WTC11 (cell line): ENCODE measurements around the gene SHKBP1. TPM values are rescaled to one million over a fixed set of nuclear protein-coding genes. Genes with fewer than 3 reads are reported as not detected.

Source experiments
- ATAC-seq: fragments of 200-7000 bp; cut with Tn5 transposase; 2 replicates; pipeline ENCODE4 v1.10.0; 2021; ENCODE audit warnings: mild to moderate bottlenecking, moderate library complexity
- CTCF ChIA-PET: fragments of 300-600 bp; sonication (Branson Sonifier 250); formaldehyde crosslinking; loops from one replicate; lab custom pipeline; 2021; ENCODE audit warnings: antibody characterized with exemption; lab: Charles Lee
- POLR2A ChIA-PET: fragments of 350-600 bp; sonication (Branson Sonifier 250); formaldehyde crosslinking; loops from one replicate; lab custom pipeline; 2021; ENCODE audit warnings: antibody characterized with exemption; lab: Charles Lee
- DNase-seq: peaks from one replicate; pipeline ENCODE4 v3.0.0; 2021; ENCODE audit warnings: low spot score
- H3K27ac Mint-ChIP-seq: 2 replicates; pipeline ENCODE4 v1.8.0; 2021; ENCODE audit warnings: mixed read lengths
- H3K27me3 Mint-ChIP-seq: 2 replicates; pipeline ENCODE4 v1.8.0; 2021; ENCODE audit warnings: low read depth, mild to moderate bottlenecking, moderate library complexity, mixed read lengths
- H3K36me3 Mint-ChIP-seq: 2 replicates; pipeline ENCODE4 v1.8.0; 2021; ENCODE audit warnings: mixed read lengths
- H3K4me1 Mint-ChIP-seq: 2 replicates; pipeline ENCODE4 v1.8.0; 2022; ENCODE audit warnings: mixed read lengths
- H3K4me3 Mint-ChIP-seq: 2 replicates; pipeline ENCODE4 v1.8.0; 2021; ENCODE audit warnings: mild to moderate bottlenecking, moderate library complexity, mixed read lengths
- H3K9me3 Mint-ChIP-seq: 2 replicates; pipeline ENCODE4 v1.8.0; 2021; ENCODE audit warnings: mixed read lengths
- ATF2 ChIP-seq: sonication (generic); formaldehyde crosslinking; IDR thresholded peaks from 2 replicates; pipeline ENCODE4 v1.8.1; 2022; ENCODE audit warnings: low read depth, missing genetic modification reagents, borderline replicate concordance
- E2F5 ChIP-seq: sonication (generic); formaldehyde crosslinking; IDR thresholded peaks from 2 replicates; pipeline ENCODE4 v1.8.1; 2022; ENCODE audit warnings: mild to moderate bottlenecking, moderate library complexity, missing genetic modification reagents
- GTF2I ChIP-seq: fragments of 250-450 bp; sonication (Bioruptor Pico); conservative IDR thresholded peaks from 2 replicates; pipeline ENCODE4 v1.4.0; 2021; ENCODE audit warnings: mild to moderate bottlenecking
- IRF1 ChIP-seq: sonication (generic); formaldehyde crosslinking; IDR thresholded peaks from 2 replicates; pipeline ENCODE4 v1.8.0; 2023; ENCODE audit warnings: missing genetic modification reagents
- KAT7 ChIP-seq: sonication (generic); formaldehyde crosslinking; IDR thresholded peaks from 2 replicates; pipeline ENCODE4 v1.8.1; 2023; ENCODE audit warnings: missing genetic modification reagents, mild to moderate bottlenecking, borderline replicate concordance
- MLX ChIP-seq: sonication (generic); formaldehyde crosslinking; IDR thresholded peaks from 2 replicates; pipeline ENCODE4 v1.8.1; 2023; ENCODE audit warnings: mild to moderate bottlenecking, missing genetic modification reagents, moderate library complexity
- NFYB ChIP-seq: sonication (generic); formaldehyde crosslinking; conservative IDR thresholded peaks from 2 replicates; pipeline ENCODE4 v1.8.0; 2022; ENCODE audit warnings: low read depth, missing genetic modification reagents
- NR3C1 ChIP-seq: sonication (generic); formaldehyde crosslinking; conservative IDR thresholded peaks from 2 replicates; pipeline ENCODE4 v1.8.1; 2023; ENCODE audit warnings: low read depth, mild to moderate bottlenecking, missing genetic modification reagents
- SP1 ChIP-seq: sonication (generic); formaldehyde crosslinking; conservative IDR thresholded peaks from 2 replicates; pipeline ENCODE4 v1.8.1; 2022; ENCODE audit warnings: missing genetic modification reagents
- STAT6 ChIP-seq: sonication (generic); formaldehyde crosslinking; conservative IDR thresholded peaks from 2 replicates; pipeline ENCODE4 v1.8.1; 2023; ENCODE audit warnings: mild to moderate bottlenecking, low read depth, missing genetic modification reagents, moderate library complexity
- USF2 ChIP-seq: sonication (generic); formaldehyde crosslinking; IDR thresholded peaks from 2 replicates; pipeline ENCODE4 v1.8.1; 2023; ENCODE audit warnings: mild to moderate bottlenecking, missing genetic modification reagents, moderate library complexity
- total RNA-seq: library from RNA; stranded (reverse); gene quantifications from 3 replicates; pipeline ENCODE4 v1.2.3, GENCODE V29; 2021

The SHKBP1 gene
- total RNA-seq, 1 experiment from 2014 or later: 71.7 TPM

- Mint-ChIP-seq H3K4me3 (peak overlapping the region; percentile 64), H3K27me3 (peaks cover 91% of the 10 kb centered on the region), H3K36me3 (0 out of 2 replicates have a peak, but pooled peaks cover 3% of the 10 kb centered on the region), H3K4me1 (peaks cover 10% of the 10 kb centered on the region), H3K9me3 (peaks cover 4% of the 10 kb centered on the region)
- POLR2A ChIA-PET: no interaction called here
- CTCF ChIA-PET: interaction anchor here (0.6 to 2.5 kb wide), 9 partner anchors 11 to 263 kb away, joined by 3 to 16 read pairs (median 4); partner anchors contain the start of gene BLVRB
- no peak for ATAC-seq
- TF ChIP-seq NR3C1 (0 out of 2 replicates have a peak, but pooled peaks have one; percentile 48), E2F5 (peak; percentile 46; the same call in 1 of the 2 replicates), NFYB (CRISPR knock-in tag) (no peak), USF2 (CRISPR knock-in tag) (peak; percentile 48), GTF2I (CRISPR knock-in tag) (peak; percentile 66; the same call in 1 of the 2 replicates), MLX (CRISPR knock-in tag) (no peak), IRF1 (CRISPR knock-in tag) (no peak), STAT6 (CRISPR knock-in tag) (0 out of 2 replicates have a peak, but pooled peaks have one; percentile 63)
- TF ChIP-seq, all 79 proteins: peak for 5
- H3K27ac Mint-ChIP-seq: no peak overlapping the region
- peak; percentile 62 for DNase-seq
Observed at GRCh38 chr19:40567750-40568494, 8.8 kb upstream of the SHKBP1 start.

- Mint-ChIP-seq H3K36me3 (0 out of 2 replicates have a peak, but pooled peaks cover 3% of the 10 kb centered on the region), H3K4me3 (peak overlapping the region; percentile 75), H3K9me3 (peaks cover 4% of the 10 kb centered on the region), H3K27ac (no peak overlapping the region; the same call in 1 of the 2 replicates), H3K4me1 (peaks cover 15% of the 10 kb centered on the region), H3K27me3 (peaks cover 78% of the 10 kb centered on the region)
- ATAC-seq (peak; percentile 96), DNase-seq (peak; percentile 100)
- ChIA-PET CTCF (interaction anchor here (0.5 to 3.0 kb wide), 38 partner anchors 8 to 451 kb away, joined by 3 to 69 read pairs (median 6); partner anchors contain the start of genes BLVRB, COQ8B, LTBP4 and NUMBL), POLR2A (interaction anchor here (0.5 to 0.9 kb wide), 6 partner anchors 20 to 208 kb away, joined by 3 read pairs; partner anchors contain the start of genes BLVRB and RAB4B)
- TF ChIP-seq ATF2 (CRISPR knock-in tag) (no peak), SP1 (CRISPR knock-in tag) (peak; percentile 96), USF2 (CRISPR knock-in tag) (peak; percentile 64), KAT7 (CRISPR knock-in tag) (no peak), NFYB (CRISPR knock-in tag) (peak; percentile 77)
Observed at GRCh38 chr19:40570313-40571004, 6.2 kb upstream of the SHKBP1 start.
